NCI-H146 treated with DMSO at 0.1 percent for 48 hours (cell line): ENCODE measurements around the gene MAP9.
"Not testable (repeated sequence)": the region's sequence is repeated elsewhere in the genome, so short reads cannot be mapped to it uniquely, and the experiment has no call there.

Experiments used
- DNase-seq: peaks from one replicate; lab custom pipeline; 2025; ENCODE audit not compliant: unreplicated experiment; lab: John Stamatoyannopoulos, UW

The MAP9 gene

DNA sequence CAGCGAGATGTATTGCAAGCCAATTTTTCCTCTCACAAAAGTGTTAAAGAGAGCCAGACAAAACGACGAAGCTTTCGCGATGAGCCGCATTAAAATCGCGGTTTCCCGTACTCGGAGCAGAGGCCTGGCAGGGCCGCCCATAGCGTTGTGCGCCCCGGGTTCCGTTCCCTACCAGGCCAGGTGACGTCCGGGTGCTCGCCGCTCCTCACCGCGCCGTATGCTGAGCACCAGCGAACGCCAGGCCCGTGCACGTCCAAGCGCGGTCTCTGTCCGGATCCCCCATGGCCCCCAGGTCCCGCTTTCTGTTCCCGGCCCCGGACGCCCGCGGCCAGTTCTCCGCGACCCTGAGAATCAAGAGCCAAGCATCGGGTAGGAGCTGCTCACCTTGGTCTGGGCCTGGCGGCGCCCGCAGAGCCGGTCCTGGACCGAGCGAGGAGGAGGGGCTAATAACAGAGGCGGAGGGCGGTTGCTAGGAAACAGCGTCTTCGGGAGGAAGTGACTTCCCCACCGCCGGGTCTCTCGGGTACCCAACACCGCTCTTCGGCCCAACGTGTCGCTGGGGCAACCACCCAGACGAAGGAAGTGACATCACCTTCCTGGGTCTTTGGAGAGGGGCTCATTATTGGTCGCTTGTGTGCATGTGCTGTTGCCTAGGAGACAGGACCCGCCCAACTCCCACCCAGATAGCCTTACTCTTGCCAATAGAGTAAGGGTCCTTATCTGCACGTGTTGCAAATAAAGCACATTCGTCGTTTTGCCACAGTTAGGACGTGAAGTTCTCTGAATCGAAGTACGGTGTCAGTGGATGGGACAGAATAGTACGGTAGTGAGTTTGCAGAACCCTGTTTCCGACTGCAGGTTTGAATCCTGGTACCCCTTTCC, at the start of gene MAP9:
MAP9 (minus strand) TSS at position 579 of the 882 bp plus-strand sequence. CDS start 1,115 bp downstream, outside the sequence.
- DNase-seq: peak; percentile 90

GRCh38 chr4:155424778-155425177, 48.0 kb upstream of the MAP9 start:
- not testable (repeated sequence) for DNase-seq

- no peak for DNase-seq
Observed at GRCh38 chr4:155423671-155424070, 46.9 kb upstream of the MAP9 start.

DNA sequence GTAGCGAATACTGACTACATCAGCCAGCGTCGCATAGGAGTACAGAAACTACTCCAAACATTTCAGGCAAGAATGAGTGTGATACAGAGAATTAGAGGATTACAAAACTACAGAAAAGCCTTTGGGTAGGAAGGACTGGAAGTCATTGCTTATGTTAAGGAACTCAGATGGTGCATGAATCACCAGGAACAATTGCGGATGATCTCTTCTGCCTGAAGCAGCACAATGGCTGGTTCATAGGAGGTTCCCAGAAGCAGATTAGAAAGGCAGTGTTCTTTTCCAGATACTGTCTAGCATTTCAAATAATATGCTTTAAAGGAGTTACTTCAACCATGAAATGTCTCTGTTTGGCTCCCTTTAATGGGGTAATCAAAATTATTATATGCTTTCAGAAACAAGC, 42.5 kb upstream of the MAP9 start:
- DNase-seq: no peak

DNA sequence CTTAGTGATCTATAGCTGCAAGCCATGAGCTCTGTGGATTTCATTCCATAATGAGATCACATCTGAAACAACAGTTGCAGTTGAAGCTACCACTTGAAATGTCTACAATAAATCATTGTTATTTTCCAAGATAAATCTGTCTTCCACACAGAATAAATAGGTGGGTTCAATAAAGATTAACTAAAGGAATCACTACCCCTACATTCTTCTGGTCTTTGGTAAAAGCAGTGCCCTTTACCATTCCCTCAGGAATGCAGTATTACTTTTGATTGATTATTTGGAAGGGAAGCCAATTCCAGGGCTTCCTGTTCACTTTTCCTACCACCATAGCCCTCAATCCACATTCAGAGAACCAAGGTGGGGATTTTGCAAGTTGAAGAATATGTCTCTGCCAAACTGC, 38.9 kb upstream of the MAP9 start:
- DNase-seq: no peak

DNA sequence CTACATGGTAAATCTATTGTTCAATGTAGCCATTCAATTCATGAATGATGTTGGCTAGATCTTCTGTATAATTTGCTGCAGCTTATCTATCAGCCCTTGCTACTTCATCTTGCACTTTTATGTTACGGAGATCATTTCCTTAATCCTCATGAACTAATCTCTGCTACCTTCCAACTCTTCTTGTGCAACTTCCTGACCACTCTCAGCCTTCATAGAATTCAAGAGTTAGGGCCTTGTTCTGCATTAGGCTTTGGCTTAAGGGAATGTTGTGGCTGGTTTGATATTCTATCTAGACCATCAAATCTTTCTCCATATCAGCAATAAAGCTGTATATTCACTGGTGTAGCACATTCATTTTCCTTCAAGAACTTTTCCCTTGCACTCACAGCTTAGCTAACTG, 36.7 kb upstream of the MAP9 start:
- no peak for DNase-seq

DNA sequence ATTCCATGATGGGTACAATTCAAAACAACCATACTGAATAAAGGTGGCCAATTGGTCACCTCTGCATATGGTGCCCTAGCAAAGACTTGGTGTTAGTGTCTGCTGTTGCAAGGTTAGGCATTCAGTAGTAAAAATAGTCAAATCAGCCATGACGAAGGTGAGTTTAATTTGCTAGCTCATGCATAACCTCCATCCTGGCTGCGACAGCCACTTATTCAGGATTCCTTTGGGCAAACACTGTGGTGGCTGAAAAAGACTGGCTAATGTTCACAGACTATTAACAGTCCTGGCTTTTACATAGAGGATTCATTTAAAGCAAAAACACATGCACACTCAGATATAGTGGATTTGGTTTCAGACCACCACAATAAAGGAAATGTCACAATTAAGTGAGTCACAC, 34.8 kb upstream of the MAP9 start:
- DNase-seq: no peak

GRCh38 chr4:155408796-155409195, 32.0 kb upstream of the MAP9 start:
- no peak for DNase-seq

- DNase-seq: no peak
Observed at GRCh38 chr4:155407480-155407879, 30.7 kb upstream of the MAP9 start.

GRCh38 chr4:155405059-155405458, 28.3 kb upstream of the MAP9 start:
- DNase-seq: no peak

- peak; percentile 8 for DNase-seq
Observed at GRCh38 chr4:155403886-155404285, 27.1 kb upstream of the MAP9 start.

DNA sequence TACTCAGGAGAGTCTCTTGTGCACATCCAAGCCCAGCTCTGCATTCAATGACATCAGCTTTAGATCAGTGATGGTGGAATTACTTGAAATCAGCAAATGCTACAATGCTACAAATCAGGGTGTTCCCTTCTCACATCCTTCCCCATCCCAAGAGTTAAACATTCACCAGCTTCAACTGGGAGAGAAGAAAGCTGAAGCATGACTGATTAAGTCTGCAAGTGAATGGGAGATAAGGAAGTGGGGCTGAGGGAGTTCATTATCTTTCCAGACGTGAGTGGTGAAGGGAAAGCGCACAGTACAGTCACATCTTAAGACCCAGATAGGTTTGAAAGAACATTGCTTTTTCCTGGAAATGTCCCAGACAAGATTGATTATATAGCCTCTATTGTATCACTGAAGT, 26.2 kb upstream of the MAP9 start:
- DNase-seq: no peak

DNA sequence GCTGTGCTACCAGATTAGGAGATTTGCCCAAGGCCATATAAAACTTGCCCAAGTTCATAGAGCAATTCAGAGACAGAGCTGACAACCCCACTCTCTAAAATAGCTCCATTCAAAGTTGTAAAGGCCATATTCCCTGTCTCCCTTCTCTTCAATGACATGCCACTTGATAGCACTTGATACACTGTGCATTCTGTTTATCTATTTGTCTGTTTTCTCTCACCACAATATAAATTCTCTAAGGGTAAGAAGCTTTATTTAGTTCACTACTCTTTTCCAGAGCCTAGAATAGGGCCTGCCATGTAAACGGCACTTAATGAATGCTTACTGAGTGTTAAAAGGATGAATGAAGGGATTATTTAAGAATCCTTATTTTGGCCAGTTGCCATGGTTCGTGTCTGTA, 24.1 kb upstream of the MAP9 start:
- DNase-seq: no peak

- no peak for DNase-seq
Observed at GRCh38 chr4:155399974-155400697, 23.4 kb upstream of the MAP9 start.

DNA sequence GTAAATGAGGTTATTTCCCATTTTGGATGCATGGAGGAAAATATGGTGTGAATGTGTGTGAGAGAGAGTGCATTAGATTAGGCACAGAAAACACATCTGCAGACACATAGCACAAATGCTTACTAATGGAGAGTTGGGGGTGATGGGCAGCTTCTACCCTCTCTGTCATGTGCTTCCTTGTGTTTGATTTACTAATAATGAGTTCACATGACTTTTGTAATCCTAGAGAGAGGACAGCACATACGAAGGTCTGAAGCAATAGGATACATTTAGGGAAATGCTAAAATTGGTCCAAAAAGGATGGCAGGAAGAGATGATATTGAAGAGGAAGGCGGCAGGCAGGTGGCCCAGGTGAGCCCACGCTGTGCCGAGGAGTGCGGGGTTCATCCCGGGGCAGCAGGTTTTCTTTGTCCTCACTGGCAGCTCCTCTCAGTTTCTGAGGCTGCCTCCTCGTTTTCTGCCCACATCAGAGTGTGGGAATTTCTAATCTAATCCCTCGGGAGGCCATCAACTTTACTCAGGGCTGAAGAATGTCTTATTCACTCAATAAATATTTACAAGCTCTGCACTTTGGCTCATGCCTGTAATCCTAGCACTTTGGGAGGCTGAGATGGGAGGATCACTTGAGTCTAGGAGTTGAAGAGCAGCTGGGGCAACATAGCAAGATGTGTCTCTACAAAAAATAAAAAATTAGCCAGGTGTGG, 15.9 kb upstream of the MAP9 start:
- DNase-seq: no peak

DNA sequence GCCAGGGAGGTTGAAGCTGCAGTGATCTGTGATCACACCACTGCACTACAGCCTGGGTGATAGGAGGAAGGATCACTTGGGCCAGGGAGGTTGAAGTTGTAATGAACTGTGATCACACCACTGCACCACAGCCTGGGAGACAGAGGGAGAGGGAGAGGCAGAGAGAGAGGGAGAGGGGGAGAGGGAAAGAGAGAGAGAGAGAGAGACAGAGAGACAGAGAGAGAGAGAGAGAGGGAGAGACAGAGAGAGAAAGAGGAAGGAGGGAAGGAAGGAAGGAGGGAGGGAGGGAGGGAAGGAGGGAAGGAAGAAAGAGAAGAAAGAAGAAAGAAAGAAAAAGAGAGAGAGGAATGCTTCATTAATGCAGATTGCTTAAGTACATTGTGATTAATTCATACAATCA, 15.2 kb upstream of the MAP9 start:
- DNase-seq: no peak

- no peak for DNase-seq
Observed at GRCh38 chr4:155388162-155388561, 11.4 kb upstream of the MAP9 start.

- no peak for DNase-seq
Observed at GRCh38 chr4:155383541-155383940, 6.8 kb upstream of the MAP9 start.

GRCh38 chr4:155377276-155377675, 511 bp upstream of the MAP9 start:
- DNase-seq: peak; percentile 18

- DNase-seq: peak; percentile 13
Observed at GRCh38 chr4:155371432-155372043, 5.2 kb downstream of the MAP9 start.

DNA sequence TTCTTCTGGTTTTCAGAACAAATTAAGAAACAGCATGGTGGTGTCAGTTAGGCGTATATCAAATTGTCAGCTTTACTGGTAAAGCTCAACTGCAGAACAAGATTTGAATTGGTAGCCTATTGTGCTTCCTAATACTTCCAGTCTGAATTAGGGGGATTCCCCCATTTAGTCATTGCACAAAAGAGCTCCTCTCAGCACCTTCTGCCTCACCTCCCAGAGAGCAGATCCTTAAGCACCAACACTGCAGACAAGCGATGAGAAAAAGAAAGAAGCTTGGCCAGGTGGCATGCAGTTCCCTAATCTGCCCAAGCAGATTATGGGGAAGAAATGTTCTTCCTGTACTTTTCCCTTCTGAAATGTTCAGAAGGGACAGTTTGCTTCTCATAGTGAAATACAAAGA, 9.2 kb downstream of the MAP9 start:
- DNase-seq: no peak
